AG10803 (cell line): ENCODE measurements around the gene PKD1.

ENCODE experiments used
- DNase-seq: peaks from one replicate; pipeline ENCODE4 v3.0.0; 2010; ENCODE audit warnings: low read depth
- H3K4me3 ChIP-seq: 2 replicates; pipeline ENCODE4 v1.5.1; 2011; ENCODE audit warnings: mild to moderate bottlenecking, low read length, control low read depth
- CTCF ChIP-seq: conservative IDR thresholded peaks from 2 replicates; pipeline ENCODE4 v1.5.1; 2011; ENCODE audit warnings: mild to moderate bottlenecking, low read length, control low read depth, inconsistent platforms

PKD1 gene

DNA sequence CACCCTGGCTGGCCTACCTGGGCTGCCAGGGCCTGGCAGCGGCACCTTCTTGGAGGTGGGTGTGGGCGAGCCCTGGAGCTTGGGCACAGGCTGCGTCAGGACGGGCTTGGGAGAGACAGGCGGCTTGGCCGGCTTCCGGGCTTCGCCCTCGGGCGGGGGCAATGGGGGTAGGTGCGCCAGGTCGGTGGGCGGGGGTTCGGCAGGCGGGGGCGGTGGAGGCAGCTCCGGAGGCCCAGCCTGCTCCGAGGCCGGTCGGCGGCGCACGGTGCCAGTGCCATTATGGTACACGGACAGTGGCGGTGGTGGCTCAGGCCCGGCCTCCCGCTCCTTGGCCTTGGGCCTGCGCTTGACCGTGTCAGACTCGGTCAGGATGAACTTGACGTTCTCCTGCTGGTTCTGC is 43.9 kb upstream of the PKD1 start:
- no peak overlapping the region for H3K4me3 ChIP-seq
- DNase-seq, result no peak
- TF ChIP-seq CTCF, result no peak

DNA sequence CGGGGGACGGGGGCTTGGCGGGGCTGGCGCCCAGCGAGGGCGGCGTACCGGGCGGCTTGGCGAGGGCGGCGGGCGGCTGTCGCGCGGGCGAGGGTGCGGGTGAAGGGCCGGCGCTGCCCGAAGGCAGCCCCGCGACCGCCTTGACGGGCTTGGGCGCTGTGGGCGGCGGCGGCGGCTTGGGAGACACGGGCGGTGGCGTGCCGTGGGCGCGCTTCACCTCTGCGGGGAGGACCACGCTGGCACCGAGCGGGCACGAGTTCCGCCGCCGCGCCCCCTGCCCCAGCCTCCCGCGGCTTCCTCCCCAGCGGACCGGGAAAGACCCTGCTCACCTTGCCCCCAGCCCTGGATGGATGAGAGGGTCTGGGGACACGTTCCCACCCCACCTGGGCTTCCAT is 43.4 kb upstream of the PKD1 start:
- H3K4me3 ChIP-seq, result no peak overlapping the region
- DNase-seq, result no peak
- TF ChIP-seq CTCF, result no peak

GRCh38 chr16:2178321-2179106 is 42.8 kb upstream of the PKD1 start:
- H3K4me3 ChIP-seq, result no peak overlapping the region
- no peak for DNase-seq
- no peak for TF ChIP-seq CTCF

DNA sequence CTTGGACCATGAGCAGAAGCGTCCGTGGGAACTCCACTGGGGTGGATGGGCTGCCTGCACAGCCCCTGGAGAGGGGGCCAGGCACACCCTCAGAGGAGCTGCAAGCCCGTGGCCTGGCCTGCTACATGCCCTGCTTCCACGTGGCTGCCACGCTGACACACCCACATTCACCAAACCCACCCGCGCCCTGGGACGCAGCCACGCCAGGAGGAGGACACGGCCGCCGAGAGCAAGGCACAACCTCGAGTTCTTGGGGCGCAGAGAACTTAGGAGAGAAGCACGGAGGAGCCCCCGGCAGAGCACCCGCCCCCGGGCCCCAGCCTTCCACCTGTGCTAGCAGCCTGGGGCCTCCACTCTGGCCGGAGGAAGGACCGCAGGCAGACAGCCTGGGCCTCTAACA is 41.9 kb upstream of the PKD1 start:
- no peak for DNase-seq
- no peak for TF ChIP-seq CTCF
- no peak overlapping the region for H3K4me3 ChIP-seq

DNA sequence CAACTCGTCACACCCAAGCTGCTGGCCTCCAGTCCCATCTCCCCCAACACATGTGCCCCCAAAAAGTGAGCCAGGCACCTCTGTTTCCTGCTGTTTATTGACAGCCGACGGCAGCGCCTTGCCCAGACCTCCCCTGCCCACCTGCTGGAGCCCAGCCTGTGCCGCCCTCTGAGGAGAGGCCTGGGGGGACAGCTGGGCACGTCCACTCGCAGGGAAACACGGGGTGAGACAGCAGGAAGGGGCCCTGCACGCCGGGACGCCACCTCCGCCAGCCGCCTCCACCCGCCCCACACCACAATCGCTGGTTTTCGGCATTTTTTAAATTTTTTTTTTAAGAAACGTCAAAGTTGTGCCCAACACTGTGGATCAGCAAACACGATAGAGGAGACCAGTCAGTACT is 41.4 kb upstream of the PKD1 start:
- no peak overlapping the region for H3K4me3 ChIP-seq
- no peak for DNase-seq
- no peak for TF ChIP-seq CTCF

- H3K4me3 ChIP-seq, result no peak overlapping the region
- TF ChIP-seq CTCF, result no peak
- no peak for DNase-seq
These were observed 40.3 kb upstream of the PKD1 start for GRCh38 chr16:2176047-2176446.

- no peak for DNase-seq
- no peak overlapping the region for H3K4me3 ChIP-seq
- no peak for TF ChIP-seq CTCF
These were observed 39.8 kb upstream of the PKD1 start for GRCh38 chr16:2175454-2175853.
